ENCODE data around the gene MGST3. TPM values are rescaled to one million over a fixed set of nuclear protein-coding genes. Genes with fewer than 3 reads are reported as not detected.

MGST3 gene
- total and polyA plus RNA-seq, 2 donors (not counting 1 experiment from before 2014, with no cell fraction given), result 35.6 to 41.7 TPM

DNA sequence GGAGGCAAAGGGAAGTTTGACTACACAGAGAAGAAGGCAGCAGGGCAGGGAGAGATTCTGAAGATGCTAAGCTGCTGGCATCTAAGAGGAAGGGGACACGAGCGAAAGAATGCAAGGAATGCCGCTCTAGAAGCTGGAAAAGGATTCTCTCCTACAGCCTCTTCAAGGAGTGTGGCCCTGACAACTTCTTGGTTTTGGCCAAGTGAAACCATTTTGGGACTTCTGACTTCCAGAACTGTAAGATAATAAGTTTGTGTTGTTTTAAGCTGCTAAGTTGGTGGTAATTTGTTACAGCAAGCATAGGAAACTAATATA is 28.5 kb downstream of the MGST3 start:
- no peaks in the 10 kb centered on the region for H3K9me3 ChIP-seq (ENCODE audit: control extremely low read depth in 1 of 3, control insufficient read depth in 2 of 3, insufficient read depth in 1 of 3, low read length in 2 of 3)
- intact Hi-C loops (cut with micrococcal nuclease), result no loop called here
- H3K79me2 ChIP-seq (ENCODE audit: control insufficient read depth, insufficient read depth, low read length), result no peaks in the 10 kb centered on the region
- H3K9ac ChIP-seq (ENCODE audit: low read length), result no peak overlapping the region
- 56% methylated on average over 3 of the region's 3 CpGs for WGBS (ENCODE audit: insufficient coverage)
- ChIA-PET POLR2A (no interaction called here), CTCF (interaction anchor here (0.8 kb wide), 1 partner anchor 20 kb away, joined by 3 read pairs; no protein-coding TSS in a partner anchor)
- no peaks in the 10 kb centered on the region for H3K4me1 ChIP-seq (ENCODE audit: control insufficient read depth in 2 of 2, insufficient read depth in 2 of 2, low read length in 2 of 2)
- H3K4me3 ChIP-seq (ENCODE audit: control extremely low read depth in 1 of 5, extremely low read depth in 1 of 5, insufficient read depth in 1 of 5, low read depth in 2 of 5, low read length in 4 of 5), result no peak overlapping the region
- Mint-ChIP-seq H3K27ac (no peak overlapping the region), H3K9me3 (ENCODE audit: insufficient read depth) (no peaks in the 10 kb centered on the region), H3K4me1 (no peaks in the 10 kb centered on the region), H3K4me3 (no peak overlapping the region), H3K27me3 (no peaks in the 10 kb centered on the region)
- no peak for TF ChIP-seq EZH2 (IDR thresholded peaks at IDR 0.05; ENCODE audit: borderline replicate concordance, insufficient read depth, low read depth, low read length, poor library complexity, severe bottlenecking)
- TF ChIP-seq, protein P1, sequence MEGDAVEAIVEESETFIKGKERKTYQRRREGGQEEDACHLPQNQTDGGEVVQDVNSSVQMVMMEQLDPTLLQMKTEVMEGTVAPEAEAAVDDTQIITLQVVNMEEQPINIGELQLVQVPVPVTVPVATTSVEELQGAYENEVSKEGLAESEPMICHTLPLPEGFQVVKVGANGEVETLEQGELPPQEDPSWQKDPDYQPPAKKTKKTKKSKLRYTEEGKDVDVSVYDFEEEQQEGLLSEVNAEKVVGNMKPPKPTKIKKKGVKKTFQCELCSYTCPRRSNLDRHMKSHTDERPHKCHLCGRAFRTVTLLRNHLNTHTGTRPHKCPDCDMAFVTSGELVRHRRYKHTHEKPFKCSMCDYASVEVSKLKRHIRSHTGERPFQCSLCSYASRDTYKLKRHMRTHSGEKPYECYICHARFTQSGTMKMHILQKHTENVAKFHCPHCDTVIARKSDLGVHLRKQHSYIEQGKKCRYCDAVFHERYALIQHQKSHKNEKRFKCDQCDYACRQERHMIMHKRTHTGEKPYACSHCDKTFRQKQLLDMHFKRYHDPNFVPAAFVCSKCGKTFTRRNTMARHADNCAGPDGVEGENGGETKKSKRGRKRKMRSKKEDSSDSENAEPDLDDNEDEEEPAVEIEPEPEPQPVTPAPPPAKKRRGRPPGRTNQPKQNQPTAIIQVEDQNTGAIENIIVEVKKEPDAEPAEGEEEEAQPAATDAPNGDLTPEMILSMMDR (IDR thresholded peaks at IDR 0.05), result no peak
- ATAC-seq (ENCODE audit: low read depth) (no peak), DNase-seq (no peak)
- H2AFZ ChIP-seq (ENCODE audit: insufficient read depth, low read depth, low read length, poor library complexity, severe bottlenecking), result no peak overlapping the region
- no peak overlapping the region for H3K4me2 ChIP-seq (replicated peaks; ENCODE audit: low read depth, low read length, poor library complexity, severe bottlenecking)
- H3K27ac ChIP-seq (ENCODE audit: low read length in 2 of 2), result no peak overlapping the region
- no peaks in the 10 kb centered on the region for H4K20me1 ChIP-seq (ENCODE audit: control insufficient read depth, insufficient read depth, low read length, poor library complexity, severe bottlenecking)
- peaks cover 16 to 36% of the 10 kb centered on the region in 2 experiments for H3K36me3 ChIP-seq (replicated peaks in 1 of 2; ENCODE audit: control extremely low read depth in 1 of 2, control insufficient read depth in 1 of 2, extremely low read depth in 1 of 2, insufficient read depth in 2 of 2, low read length in 1 of 2)
- H3K27me3 ChIP-seq (replicated peaks in 1 of 4; ENCODE audit: control extremely low read depth in 1 of 4, control insufficient read depth in 3 of 4, insufficient read depth in 4 of 4, low read length in 3 of 4), result no peaks in the 10 kb centered on the region

DNA sequence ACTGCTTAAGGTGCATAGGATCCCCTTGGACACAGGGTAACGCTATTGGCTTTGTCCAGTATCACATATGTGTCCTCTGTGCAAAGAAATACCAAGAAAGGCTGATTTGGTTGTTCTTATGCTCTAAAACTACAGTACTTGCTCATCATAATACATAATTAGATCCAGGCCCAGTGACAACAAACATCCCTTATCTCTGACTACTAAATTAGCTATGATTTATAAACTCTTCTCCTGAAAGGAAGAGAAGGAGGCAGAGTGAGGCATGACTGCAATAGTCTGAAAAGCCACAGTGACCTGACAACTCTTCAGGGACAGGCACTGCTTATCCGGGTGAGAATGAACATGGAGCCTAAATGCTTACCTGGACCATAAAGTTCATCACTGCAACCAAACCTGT is 30.7 kb downstream of the MGST3 start:
- H3K9me3 ChIP-seq (ENCODE audit: control extremely low read depth in 1 of 3, control insufficient read depth in 2 of 3, insufficient read depth in 1 of 3, low read length in 2 of 3), result no peaks in the 10 kb centered on the region
- H3K36me3 ChIP-seq (replicated peaks in 1 of 2; ENCODE audit: control extremely low read depth in 1 of 2, control insufficient read depth in 1 of 2, extremely low read depth in 1 of 2, insufficient read depth in 2 of 2, low read length in 1 of 2), result peaks cover 23 to 58% of the 10 kb centered on the region in 2 experiments
- H3K27ac Mint-ChIP-seq, result no peak overlapping the region
- no peak overlapping the region for H2AFZ ChIP-seq (ENCODE audit: insufficient read depth, low read depth, low read length, poor library complexity, severe bottlenecking)
- no peaks in the 10 kb centered on the region for H3K79me2 ChIP-seq (ENCODE audit: control insufficient read depth, insufficient read depth, low read length)
- no peaks in the 10 kb centered on the region for H3K9me3 Mint-ChIP-seq (ENCODE audit: insufficient read depth)
- H3K27me3 Mint-ChIP-seq, result no peaks in the 10 kb centered on the region
- no peaks in the 10 kb centered on the region for H4K20me1 ChIP-seq (ENCODE audit: control insufficient read depth, insufficient read depth, low read length, poor library complexity, severe bottlenecking)
- intact Hi-C loops (cut with micrococcal nuclease), result no loop called here
- ATAC-seq (ENCODE audit: low read depth), result no peak
- H3K9ac ChIP-seq (ENCODE audit: low read length), result no peak overlapping the region
- no peak overlapping the region for H3K4me3 ChIP-seq (ENCODE audit: control extremely low read depth in 1 of 5, extremely low read depth in 1 of 5, insufficient read depth in 1 of 5, low read depth in 2 of 5, low read length in 4 of 5)
- H3K27ac ChIP-seq (ENCODE audit: low read length in 2 of 2), result no peak overlapping the region
- 100% methylated on average over 1 of the region's 2 CpGs for WGBS (ENCODE audit: insufficient coverage)
- no peak overlapping the region for H3K4me3 Mint-ChIP-seq
- DNase-seq, result no peak
- H3K27me3 ChIP-seq (replicated peaks in 1 of 4; ENCODE audit: control extremely low read depth in 1 of 4, control insufficient read depth in 3 of 4, insufficient read depth in 4 of 4, low read length in 3 of 4), result no peaks in the 10 kb centered on the region
- no peaks in the 10 kb centered on the region for H3K4me1 ChIP-seq (ENCODE audit: control insufficient read depth in 2 of 2, insufficient read depth in 2 of 2, low read length in 2 of 2)
- CTCF ChIA-PET, result no interaction called here
- no peak for TF ChIP-seq EZH2 (IDR thresholded peaks at IDR 0.05; ENCODE audit: borderline replicate concordance, insufficient read depth, low read depth, low read length, poor library complexity, severe bottlenecking)
- TF ChIP-seq, protein P1 (IDR thresholded peaks at IDR 0.05), result no peak
- H3K4me2 ChIP-seq (replicated peaks; ENCODE audit: low read depth, low read length, poor library complexity, severe bottlenecking), result no peak overlapping the region
- H3K4me1 Mint-ChIP-seq, result no peaks in the 10 kb centered on the region
- POLR2A ChIA-PET, result no interaction called here

Measured in B cell (primary cell).